Stimulated activated CD8-positive, alpha-beta memory T cell treated with anti-CD3 and anti-CD28 coated beads, Interleukin-4, amount 100 ng/mL, for 4 hours (primary cell): ENCODE data around the gene MAP6D1.

Experiments
- DNase-seq, 2 donors: peaks; one replicate each; pipeline ENCODE4 v3.0.0-alpha.2; 2020; ENCODE audit warnings: low read depth in 2 of 2, low spot score in 1 of 2

Gene MAP6D1

DNA sequence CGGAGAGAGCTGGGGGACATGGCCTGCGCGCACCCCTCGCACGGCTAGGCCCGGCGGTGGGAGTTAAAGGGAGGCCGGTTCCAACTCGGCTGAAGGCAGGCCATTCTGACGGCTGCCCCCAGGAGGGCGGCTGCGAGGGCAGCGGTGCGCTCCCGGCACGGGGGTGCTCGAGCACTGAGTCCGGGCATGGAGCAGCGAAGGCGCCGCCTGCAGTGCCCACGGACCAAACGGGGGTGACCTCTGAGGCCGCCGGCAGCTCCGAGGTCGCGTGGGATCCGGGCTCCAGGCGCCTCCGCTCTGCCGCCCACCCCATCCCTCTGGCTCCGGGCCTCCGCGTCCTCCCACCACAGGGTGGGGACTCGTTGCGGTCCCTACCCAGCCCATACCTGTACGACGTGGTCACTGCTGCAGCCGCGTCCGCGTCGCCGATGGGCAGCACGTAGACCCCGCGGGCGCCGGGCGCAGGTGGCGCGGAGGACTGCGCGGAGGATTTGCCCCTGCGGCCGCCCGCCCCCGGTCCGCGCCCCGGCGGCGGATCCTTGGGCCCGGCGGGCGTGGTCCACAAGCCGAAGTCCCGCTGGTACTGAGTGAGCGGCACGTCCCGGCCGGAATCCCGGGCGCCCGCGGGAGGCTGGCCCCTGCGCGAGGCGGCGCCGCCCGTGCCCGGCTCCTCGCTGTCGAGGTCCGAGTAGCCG is 469 bp downstream of the MAP6D1 start:
- no peak for DNase-seq

DNA sequence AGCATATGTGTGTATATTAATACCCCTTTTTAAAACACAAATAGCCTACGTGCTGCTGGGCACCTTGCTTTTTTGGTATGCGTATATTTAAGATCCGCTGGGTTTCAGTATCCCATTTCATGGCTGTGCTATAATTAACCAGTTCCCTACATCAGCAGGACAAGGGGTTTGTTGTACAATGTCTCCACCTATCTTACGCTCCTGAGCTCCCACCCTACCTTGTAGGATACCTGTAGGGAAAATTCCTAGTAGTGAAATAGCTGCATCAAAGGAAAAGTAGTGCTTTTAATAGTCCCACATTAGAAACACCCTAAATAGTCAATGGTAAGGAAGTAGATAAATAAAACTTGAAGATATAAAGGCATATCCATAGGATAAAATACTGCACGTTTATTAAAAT is 1.4 kb downstream of the MAP6D1 start:
- DNase-seq, result no peak

DNA sequence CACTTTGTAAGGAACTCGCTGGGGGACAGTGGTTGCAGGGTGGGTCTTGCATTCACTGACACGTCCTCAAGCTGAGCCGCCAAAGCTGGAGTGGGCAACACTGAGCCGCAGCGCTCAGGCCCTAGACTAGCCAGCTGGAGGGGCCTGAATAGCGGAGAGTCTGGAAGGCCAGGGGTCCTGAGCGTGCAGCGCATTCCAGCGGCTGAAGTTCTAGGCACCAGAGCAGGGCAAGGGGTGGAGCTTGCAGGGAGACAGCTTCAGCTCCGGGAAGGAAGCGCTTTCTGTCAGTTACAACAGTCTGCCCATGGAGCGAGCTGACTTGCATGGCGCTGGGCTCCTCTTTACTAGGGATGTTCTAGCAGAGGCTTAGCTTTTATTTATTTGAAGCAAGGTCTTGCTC is 2.7 kb downstream of the MAP6D1 start:
- DNase-seq, result no peak

DNA sequence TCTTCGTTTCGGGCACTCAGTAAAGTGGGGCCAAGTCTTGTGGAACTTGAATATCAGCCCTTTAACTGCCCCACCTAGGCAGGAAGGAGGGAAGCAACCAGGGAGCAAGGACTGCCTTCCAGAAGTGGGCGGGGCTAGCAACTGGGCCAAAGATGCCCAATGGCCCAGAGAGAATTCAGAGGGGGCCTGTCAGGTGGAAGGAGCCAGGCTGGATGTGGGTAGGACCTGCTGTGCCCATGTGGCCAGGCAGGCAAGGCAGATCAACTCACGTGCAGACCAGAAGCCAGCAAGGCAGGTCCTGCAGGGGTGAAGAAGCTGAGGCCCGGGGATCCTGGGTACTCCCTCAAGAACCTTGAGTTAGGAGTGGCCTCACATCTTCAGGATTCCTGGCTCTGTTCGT is 5.5 kb downstream of the MAP6D1 start:
- no peak for DNase-seq

DNA sequence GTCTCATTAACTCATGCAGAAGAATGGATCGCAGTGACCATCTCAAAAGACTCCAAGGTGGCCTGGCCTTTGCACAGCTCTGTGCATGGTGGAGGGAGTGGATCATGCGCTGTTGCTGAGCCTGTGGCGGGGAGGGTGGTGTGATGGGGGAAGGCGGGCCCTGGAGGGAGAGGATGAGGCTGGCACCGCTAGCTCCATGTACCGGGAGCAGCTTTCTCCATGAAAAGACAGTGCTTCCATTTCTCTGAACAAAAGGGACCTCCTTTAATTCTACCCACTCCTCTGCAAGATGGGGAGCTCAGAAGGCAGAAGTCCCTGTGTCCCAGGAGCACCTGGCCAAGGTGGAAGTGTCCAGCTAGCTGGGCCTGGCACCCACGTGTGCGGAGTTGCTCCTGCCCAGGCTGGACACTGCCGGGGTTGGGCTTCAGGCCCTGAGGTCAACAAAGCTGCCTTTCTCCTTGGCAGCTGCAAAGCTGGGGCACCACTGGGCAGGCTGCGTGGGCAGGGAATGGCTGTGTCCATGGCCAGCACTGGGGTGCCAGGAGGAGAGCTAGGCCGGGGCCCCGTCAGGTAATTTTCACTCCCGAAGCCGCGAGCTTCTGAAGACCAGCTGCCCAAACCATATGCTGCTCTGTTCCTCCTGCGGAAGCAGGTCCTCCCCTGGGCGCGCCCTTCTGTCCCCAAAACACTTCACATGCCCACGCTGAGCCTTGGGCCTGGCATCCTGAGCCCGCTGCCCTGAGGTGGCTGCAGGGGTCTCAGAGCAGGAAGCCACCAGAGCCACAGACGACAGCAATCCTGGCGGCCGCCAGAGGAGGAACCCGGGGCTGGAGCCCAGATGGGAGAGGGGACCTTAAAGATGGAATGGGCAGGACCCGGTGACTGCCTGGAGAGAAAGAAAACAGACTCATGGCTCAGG is 6.4 kb downstream of the MAP6D1 start:
- no peak for DNase-seq

DNA sequence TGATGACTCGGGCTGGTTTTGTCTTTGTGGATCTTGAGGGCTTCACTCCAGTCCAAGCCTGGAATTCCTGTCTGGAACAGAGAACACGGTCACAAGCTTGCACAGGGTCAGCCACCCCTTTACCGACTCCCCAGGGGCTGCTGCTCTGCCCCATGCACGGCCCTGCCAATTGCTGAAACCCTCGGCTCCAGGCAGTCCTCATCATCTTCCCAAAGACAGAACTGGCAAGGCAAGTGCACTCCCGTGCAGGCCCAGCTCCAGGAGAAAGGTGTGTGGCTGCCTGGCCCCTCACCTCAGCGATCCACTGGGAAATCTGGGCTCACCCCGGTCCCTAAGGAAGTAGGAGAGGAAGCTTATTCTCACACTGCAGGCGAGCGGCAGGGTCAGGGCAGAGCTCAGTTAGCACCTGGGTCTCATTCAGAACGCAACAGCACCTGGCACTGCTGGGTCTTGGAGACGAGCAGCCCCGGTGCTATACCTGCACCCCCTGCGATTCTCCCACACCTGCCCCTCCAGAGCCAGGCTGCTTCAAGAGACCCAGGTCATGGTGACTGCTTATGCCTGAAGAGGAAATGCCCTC is 7.2 kb downstream of the MAP6D1 start:
- no peak for DNase-seq

DNA sequence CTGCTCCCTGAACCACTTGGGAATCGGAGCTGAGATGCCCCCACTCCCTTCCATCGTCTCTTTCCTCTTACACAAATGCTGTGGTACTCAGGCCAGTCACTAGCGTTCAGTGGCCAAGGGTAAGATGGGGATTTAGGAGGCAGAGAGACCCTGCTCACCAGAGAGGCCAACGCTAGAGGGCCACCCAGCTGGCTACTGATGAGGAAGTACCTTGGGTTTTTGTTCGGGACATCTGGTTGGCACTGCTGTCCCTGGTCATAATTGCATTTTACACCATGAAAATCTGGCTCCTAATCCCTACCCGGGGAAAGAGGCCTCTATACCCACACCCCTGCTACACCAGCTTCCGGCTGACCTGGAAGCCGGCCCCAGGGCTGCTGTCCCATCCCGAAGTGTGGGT is 7.7 kb downstream of the MAP6D1 start:
- DNase-seq, result no peak

DNA sequence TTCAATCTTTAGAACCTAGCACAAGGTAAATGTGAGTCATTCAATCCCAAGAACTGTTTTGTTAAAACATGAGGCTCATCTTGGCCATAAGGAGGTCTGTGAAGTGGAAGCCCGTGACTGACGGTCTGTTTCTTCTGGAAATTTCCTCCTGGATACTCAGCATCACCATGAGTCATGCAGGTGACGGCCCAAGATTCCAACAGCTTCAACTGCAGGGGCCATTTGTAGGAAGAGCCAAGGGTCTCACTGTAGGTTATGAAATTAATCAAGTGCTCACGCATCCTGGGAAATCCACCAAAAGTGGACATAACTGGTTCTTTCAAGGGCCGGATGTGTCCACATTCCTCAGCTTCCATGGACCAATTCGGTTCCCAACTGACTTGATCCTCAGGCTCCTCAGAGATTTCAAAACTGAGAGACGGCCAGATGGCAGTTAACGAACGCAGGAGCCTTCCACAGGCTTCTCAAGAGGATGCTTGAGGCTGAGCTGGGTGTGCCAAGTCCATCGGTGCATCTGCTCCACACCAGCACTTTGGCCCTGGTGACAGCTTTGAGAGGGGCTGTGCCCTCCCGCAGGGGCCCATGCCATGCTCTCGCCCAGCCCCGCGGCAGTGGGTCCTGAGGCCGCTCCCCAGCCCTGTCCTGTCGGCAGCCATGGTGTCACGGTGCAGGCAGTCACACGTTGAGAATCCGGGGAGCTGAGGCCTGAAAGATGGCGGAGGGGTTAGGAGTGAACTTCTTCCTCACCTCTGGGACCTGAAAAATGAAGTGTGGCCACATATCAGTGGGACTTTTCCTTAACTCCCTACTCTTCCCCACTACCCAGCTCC is 8.5 kb downstream of the MAP6D1 start:
- DNase-seq, result no peak

DNA sequence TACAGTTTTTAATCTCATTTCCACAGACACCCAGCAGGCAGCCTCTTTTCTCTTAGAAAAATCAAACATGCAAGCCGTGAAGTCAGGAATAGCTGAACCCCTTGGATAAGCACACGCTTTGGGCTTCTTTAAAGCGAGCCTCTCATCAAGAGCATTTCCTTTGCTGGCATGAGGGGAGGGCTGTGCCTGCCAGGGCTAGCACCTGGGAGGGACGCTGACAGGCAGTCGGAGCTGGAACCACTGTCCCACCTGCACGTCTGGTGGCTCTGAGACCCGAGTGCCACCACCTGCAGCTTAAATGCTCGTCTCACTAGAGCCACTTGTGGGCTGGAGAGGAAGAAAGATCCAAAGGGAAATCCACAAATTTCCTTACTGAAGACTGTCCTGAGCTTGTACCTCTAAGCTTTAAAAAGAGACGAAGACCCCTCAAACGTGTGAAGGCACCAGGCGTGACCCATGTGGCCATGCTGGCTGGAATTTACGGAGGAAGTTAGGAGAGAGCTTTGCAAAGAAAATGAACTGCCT is 9.4 kb downstream of the MAP6D1 start:
- DNase-seq, result no peak

DNA sequence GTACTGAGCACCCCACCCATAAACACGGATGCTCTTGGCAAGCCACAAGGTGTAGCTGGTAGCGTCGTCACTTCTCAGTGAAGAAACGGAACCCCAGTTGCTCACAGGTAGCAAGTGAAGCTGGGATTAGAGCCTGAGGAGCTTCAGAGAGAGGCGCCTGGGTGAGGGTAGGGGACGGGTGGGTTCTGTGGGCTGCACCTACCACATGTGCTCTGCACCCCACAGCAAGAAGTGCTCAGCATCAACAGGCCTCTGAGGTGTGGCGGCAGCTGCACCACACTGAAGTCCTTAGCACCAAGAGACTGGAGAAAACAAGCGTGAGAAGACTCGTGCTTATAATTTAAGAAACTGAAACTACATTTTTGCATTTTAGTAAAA is 9.8 kb downstream of the MAP6D1 start:
- DNase-seq, result no peak

DNA sequence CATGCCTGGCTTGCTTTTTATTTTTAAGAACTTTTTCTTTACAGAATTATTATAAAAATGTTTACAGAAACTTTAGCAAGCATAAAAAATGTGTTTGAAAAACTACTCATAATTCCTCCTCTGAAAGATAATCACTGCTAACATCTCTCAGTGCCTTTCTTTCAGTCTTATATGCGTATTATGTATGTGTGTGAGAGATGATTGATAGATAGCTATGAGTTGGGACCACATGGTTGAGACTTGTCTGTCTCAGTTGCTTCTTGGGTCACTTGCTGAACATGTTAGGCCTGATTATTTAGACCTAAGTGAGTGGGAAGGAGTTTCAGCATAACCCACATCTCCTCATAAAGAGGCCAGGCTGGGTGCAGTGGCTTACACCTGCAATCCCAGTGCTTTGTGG is 11.1 kb downstream of the MAP6D1 start:
- no peak for DNase-seq

DNA sequence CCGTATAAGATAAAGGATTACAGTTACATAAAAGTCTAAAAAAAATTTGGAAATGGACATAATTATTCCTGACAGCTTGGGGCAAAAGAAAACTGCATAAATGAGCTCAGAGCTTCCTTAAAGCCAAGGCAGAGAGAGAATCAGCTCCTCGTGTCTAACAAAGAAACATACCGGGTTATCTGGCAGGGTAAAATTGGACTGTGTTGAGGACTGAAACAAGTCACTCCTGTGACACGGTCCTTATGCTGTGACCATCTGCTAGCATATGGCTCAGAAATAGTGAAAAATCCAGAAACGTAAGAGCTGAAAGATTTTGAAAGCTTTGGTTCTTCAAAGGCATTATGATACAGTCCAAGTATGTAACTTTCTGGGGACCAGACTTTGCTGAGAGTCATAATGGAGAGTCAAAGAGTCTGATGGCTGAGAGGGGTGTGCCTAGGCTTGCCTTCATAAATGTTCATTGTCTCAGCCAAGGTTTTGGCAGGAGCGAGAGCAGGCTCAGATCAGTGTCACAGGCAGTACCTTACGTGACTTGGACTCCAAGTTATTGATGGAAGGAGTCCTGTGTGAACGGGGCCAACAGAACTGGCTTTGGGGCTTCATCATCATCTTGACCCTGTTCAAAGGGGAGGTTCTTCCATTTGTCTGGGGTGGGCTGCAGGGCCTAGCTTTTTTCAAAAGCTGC is 12.5 kb downstream of the MAP6D1 start:
- DNase-seq, result no peak

DNA sequence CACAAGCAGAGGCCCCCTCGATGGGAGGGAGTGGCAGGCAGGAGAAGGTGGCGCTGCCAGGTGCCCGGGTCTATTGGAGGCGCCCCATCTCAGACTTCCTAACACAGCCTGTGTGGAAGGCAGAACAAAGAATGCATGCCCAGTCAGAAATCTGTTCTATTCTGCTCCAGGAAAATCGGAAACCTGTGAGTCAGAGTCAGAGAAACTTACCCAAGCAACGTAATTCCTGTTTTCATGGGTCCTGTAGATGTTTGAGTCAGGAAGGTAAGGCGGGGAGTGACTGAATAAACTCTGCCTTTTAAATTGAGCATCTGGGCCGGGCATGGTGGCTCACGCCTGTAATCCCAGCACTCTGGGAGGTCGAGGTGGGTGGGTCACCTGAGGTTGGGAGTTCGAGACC is 13.7 kb downstream of the MAP6D1 start:
- no peak for DNase-seq

DNA sequence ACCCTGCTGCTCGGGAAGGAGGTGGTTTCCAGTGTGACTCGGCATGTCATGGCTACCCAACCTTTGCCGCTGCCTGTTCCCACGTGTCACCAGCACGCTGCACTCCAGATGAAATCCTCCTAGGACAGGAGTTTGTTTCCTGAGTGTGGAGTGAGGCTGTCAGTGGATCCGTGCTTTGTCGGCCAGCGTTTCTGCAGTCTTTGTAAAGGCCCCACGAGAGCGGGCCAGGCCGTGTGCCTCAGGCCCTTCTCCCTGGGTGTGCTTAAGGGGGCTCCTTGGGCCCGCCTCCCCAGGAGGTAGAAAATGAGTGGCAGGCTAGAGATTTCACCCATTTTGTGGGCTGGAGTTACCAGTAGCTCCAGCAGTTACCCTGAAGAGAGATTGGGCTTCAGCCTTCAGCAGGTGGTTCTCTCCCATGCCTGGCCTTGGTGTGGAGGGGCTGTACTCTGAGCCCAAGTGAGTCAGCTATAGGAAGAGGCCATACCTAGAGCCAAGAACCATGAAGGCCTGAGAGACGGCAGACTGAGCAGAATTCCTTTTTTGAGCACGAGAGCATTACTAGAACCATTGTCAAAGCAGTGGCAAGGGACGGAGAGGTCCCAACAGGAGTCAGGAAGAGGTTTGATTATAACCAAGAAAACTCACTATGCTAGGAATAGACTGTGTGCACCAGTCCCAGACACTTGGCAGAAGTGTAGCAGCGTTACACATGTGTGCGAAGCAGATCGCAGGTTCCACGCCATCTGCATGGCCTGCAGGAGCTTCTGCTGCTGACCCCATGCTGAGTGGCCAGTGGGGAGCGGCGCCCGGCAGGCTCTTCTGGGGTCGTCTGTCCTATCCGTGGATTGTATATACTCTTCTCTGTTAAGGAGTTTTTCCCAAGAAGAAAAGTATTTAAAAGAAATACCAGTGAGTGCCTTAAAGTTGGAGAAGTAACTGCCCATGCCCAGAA is 14.5 kb downstream of the MAP6D1 start:
- DNase-seq, result no peak

DNA sequence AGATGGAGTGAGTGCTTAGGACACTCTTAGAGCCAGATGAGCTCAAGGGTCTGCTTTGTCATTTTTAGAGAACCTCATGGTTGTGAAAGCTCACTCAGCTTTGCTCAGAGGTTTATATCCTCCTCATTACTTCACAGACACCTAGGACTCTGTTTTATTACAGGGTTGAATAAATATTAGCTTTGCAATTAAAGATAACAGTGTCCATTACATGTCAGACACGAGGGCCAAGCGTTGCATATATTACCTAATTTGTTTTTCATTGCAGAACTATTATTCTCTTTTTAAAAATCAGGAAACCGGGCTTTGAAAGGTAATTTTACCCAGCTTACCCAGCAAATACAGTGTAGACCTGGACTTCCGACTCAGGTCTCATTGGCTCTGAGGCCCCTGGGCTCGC is 16.1 kb downstream of the MAP6D1 start:
- DNase-seq, result no peak

DNA sequence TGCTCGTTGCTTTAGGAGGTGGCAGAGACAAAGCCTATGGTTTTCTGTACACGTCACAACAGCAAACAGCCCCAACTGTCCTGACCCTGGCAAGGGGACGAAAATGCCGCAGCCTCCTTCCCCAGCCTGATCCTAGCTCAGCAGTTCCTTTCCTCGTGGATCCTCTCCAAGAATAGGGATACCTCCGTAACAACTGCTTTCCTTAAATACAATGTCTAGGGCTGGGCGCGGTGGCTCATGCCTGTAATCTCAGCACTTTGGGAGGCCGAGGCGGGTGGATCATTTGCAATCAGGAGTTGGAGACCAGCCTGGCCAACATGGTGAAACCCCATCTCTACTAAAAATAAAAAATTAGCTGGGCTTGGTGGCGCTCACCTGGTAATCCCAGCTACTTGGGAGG is 17.0 kb downstream of the MAP6D1 start:
- no peak for DNase-seq

DNA sequence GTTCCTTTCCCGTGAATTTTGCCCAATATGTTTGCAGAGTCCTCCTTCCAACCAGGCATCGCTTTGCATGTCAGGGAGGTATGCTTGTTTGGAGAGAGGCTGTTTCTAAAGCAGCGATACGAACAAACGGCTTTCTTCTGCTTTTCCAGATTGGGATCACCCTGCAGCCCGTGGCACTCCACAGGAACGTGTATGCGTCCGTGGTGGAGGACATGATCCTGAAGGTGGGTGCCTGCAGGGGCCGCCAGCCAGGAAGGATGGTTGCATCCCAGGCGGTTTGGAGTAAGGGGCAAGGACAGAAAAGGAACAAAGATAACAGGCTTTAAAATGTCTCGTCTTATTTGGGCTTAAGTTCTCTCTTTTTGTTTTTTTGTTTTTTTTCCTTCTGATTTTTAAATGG is 17.5 kb downstream of the MAP6D1 start:
- no peak for DNase-seq

DNA sequence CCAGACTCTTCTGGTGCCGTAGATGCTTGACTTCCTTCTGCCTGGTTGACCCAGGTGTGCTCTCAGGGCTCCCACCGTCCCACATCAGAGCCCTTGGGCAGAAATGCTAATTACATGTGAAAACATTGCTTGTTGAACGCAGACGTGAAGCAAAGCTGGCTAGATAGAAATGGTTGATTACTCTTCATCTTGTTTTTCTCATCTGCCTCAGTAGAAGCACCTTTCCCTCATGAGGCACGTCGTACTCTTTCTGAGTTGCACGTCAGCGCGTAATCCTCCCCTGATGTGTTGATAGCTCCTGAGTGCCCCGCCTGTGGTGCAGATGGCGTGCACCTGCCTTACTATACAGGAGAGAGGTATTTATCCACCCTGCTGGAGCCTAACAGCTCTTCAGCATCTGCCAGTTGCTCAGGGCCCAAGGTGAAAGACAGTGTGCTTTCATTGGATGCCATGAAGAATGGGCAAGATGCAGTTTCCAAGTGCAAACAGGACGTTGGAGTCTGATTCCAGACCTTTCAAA is 18.1 kb downstream of the MAP6D1 start:
- DNase-seq, result no peak

DNA sequence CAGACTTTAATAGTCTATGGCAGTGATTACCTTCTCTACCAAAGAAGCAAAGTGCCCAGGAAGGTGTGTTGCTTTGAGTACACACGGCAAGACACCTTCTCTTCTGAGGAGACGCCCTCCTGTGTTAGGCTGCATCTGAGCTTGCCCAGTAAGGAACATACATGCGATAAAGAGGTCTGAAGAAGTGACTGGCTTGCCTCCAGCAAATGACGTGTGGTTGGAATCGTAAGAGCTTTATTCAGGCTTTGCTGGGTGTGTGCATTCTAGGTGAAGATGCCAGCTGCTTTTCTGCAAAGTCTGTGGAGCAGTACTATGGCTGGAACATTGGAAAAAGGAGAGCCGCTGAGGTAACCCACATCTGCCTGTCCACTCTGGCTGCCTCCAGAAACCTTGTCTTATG is 22.4 kb downstream of the MAP6D1 start:
- DNase-seq, result no peak
